Panc1 (cell line): ENCODE results near the gene FUBP3. TPM values are rescaled to one million over a fixed set of nuclear protein-coding genes. Genes with fewer than 3 reads are reported as not detected.

Experiments used
- ATAC-seq: fragments of 200-7000 bp; cut with Tn5 transposase; 2 replicates; pipeline ENCODE4 v1.9.1; 2020; ENCODE audit warnings: mild to moderate bottlenecking, moderate library complexity
- BruUV-seq: library from RNA; stranded (reverse); fragments of 400-500 nt; replicated peaks from 2 replicates; lab custom pipeline; 2021; lab: Mats Ljungman, UMichigan
- CTCF ChIA-PET: fragments of 300-600 bp; sonication (Branson Sonifier 250); formaldehyde crosslinking; loops from one replicate; lab custom pipeline; 2022; ENCODE audit warnings: antibody characterized with exemption; lab: Charles Lee
- POLR2A ChIA-PET: fragments of 300-600 bp; sonication (Branson Sonifier 250); formaldehyde crosslinking; loops from one replicate; lab custom pipeline; 2022; ENCODE audit warnings: antibody characterized with exemption; lab: Charles Lee
- DNase-seq: peaks from one replicate; pipeline ENCODE4 v3.0.0-alpha.2; 2010; ENCODE audit warnings: low read depth, low spot score
- H3K27ac ChIP-seq: 2 replicates; pipeline ENCODE4 v1.5.1; 2011; ENCODE audit warnings: mild to moderate bottlenecking, low read length, inconsistent platforms
- H3K27me3 ChIP-seq: fragments of 200-500 bp; sonication (Bioruptor generic); 2 replicates; pipeline ENCODE4 v1.6.0; 2014; ENCODE audit warnings: low read length, inconsistent platforms; ENCODE audit not compliant: control insufficient read depth, insufficient read depth
- H3K36me3 ChIP-seq: fragments of 200-500 bp; sonication (Bioruptor generic); 2 replicates; pipeline ENCODE4 v1.5.1; 2014; ENCODE audit warnings: inconsistent platforms, mild to moderate bottlenecking, low read length, moderate library complexity; ENCODE audit not compliant: control insufficient read depth, insufficient read depth
- H3K4me1 ChIP-seq: 2 replicates; pipeline ENCODE4 v1.5.1; 2011; ENCODE audit warnings: inconsistent platforms, mild to moderate bottlenecking, low read length, moderate library complexity; ENCODE audit not compliant: control insufficient read depth, insufficient read depth
- H3K4me3 ChIP-seq, 2 experiments: 2 replicates each; pipeline ENCODE4 v1.5.1; 2011 to 2012; ENCODE audit warnings: low read depth in 2 of 2, low read length in 2 of 2, mild to moderate bottlenecking in 2 of 2, inconsistent platforms in 1 of 2, moderate library complexity in 1 of 2
- H3K9me3 ChIP-seq: fragments of 200-500 bp; sonication (Bioruptor generic); 2 replicates; pipeline ENCODE4 v1.5.1; 2014; ENCODE audit warnings: low read depth, mild to moderate bottlenecking, inconsistent platforms, low read length, moderate library complexity; ENCODE audit not compliant: control insufficient read depth, insufficient read depth
- POLR2AphosphoS5 ChIP-seq: IDR thresholded peaks from 2 replicates; pipeline ENCODE4 v1.6.1; 2012; ENCODE audit warnings: mild to moderate bottlenecking, low read depth, low read length, moderate library complexity
- REST ChIP-seq, 2 experiments: IDR thresholded peaks; 2 replicates each; pipeline ENCODE4 v1.6.1; 2011 to 2012; ENCODE audit warnings: low read depth in 2 of 2, control low read depth in 1 of 2, low read length in 1 of 2, mild to moderate bottlenecking in 1 of 2, moderate library complexity in 1 of 2; ENCODE audit not compliant: insufficient read depth in 1 of 2
- SIN3A ChIP-seq: IDR thresholded peaks from 2 replicates; pipeline ENCODE4 v1.6.1; 2012; ENCODE audit warnings: low read depth, mild to moderate bottlenecking, low read length, moderate library complexity, borderline replicate concordance; ENCODE audit not compliant: insufficient read depth
- in situ Hi-C: cut with HindIII; loops from 2 replicates; pipeline ENCODE4 v1.10.0; 2016; ENCODE audit warnings: low sequenced_read_pairs, low pct_unique_long_range_greater_than_20kb
- intact Hi-C: fragments of 100-400 bp; cut with micrococcal nuclease; formaldehyde crosslinking; loops from one replicate; pipeline ENCODE4 v1.10.0; 2022; ENCODE audit not compliant: unreplicated experiment
- total RNA-seq: library from RNA; stranded (reverse); gene quantifications from one replicate; pipeline ENCODE4 v1.2.1, GENCODE V29; 2021; ENCODE audit not compliant: unreplicated experiment
- TF ChIP-seq, protein P1 (sequence below): fragments of 450-650 bp; IDR thresholded peaks from 2 replicates; pipeline ENCODE4 v1.5.1; 2017; ENCODE audit warnings: mild to moderate bottlenecking

FUBP3 gene
- total RNA-seq, 1 experiment from 2014 or later, result 46.6 TPM

DNA sequence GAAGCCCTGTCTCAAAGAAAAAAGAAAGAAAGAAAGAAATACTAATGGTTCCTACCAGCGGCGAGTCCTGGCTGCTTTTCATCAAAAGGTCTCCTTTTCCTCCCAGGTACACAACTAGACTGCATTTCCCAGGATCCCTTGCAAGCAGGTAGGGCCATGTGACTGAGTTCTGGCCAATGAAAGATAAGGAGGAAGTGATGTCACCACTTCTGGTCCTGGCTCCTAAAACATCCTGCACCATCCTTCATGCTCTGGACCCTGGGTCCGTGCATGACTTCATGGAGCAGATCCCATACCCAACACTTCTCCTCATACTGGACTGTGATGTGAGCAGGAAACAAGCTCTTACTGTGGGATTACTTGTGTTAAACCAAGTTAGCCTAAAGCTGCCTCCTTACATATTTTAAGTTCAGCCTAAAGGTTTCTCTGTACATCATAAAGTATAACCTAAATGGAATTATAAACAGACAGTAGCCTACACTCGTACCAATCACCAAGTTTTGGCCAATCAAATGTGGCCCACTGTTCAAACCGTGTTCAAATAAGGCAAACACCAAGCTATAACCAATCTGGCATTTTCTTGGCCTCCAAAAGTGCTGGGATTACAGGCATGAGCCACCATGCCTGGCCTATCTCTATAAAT is 30.2 kb upstream of the FUBP3 start:
- Histone ChIP-seq H3K27me3 (no peaks in the 10 kb centered on the region), H3K9me3 (no peaks in the 10 kb centered on the region), H3K4me1 (no peaks in the 10 kb centered on the region), H3K27ac (no peak overlapping the region), H3K4me3 (no peak overlapping the region), H3K36me3 (no peaks in the 10 kb centered on the region)
- CTCF ChIA-PET, result no interaction called here
- no peak; the same call in 1 of the 2 replicates for ATAC-seq
- BruUV-seq, result no TSS peak
- in situ Hi-C loops (no loop called here), intact Hi-C loops (no loop called here)
- POLR2A ChIA-PET, result no interaction called here
- TF ChIP-seq, protein P1, sequence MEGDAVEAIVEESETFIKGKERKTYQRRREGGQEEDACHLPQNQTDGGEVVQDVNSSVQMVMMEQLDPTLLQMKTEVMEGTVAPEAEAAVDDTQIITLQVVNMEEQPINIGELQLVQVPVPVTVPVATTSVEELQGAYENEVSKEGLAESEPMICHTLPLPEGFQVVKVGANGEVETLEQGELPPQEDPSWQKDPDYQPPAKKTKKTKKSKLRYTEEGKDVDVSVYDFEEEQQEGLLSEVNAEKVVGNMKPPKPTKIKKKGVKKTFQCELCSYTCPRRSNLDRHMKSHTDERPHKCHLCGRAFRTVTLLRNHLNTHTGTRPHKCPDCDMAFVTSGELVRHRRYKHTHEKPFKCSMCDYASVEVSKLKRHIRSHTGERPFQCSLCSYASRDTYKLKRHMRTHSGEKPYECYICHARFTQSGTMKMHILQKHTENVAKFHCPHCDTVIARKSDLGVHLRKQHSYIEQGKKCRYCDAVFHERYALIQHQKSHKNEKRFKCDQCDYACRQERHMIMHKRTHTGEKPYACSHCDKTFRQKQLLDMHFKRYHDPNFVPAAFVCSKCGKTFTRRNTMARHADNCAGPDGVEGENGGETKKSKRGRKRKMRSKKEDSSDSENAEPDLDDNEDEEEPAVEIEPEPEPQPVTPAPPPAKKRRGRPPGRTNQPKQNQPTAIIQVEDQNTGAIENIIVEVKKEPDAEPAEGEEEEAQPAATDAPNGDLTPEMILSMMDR, result no peak
- no peak for TF ChIP-seq SIN3A
- no peak for TF ChIP-seq POLR2AphosphoS5
- no peak for DNase-seq

DNA sequence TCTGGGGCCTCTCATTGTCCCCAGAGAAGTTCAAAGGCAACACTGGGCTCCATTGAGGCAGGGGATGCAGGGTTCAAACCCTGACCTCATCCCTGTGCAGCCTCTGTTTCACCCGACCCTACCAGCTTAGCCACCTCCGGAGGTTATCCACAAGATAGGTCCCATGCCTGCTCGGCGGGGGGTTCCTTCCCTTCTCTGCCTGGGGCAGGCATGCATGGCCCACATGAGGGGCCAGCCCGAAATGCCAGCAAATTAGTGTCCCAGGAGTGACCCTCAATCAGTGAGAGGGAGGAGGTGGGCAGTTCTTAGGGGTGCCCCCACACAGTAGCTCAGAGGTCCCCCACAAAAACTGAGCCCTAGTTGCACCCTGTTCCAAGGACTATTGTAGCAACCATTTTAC is 24.8 kb upstream of the FUBP3 start:
- Histone ChIP-seq H3K4me3 (no peak overlapping the region), H3K4me1 (no peaks in the 10 kb centered on the region), H3K9me3 (no peaks in the 10 kb centered on the region), H3K36me3 (no peaks in the 10 kb centered on the region), H3K27ac (no peak overlapping the region), H3K27me3 (no peaks in the 10 kb centered on the region)
- POLR2A ChIA-PET, result no interaction called here
- in situ Hi-C loops (no loop called here), intact Hi-C loops (no loop called here)
- no peak for DNase-seq
- BruUV-seq, result no TSS peak
- CTCF ChIA-PET, result interaction anchor here (0.7 kb wide), 1 partner anchor 21 kb away, joined by 11 read pairs; no protein-coding TSS in a partner anchor
- ATAC-seq, result no peak
- no peak for TF ChIP-seq SIN3A
- TF ChIP-seq REST (IDR thresholded peaks at IDR 0.05; ENCODE audit: insufficient read depth in 1 of 2, low read depth in 2 of 2, low read length in 1 of 2), result no peak
- TF ChIP-seq, protein P1, result no peak
